Activated CD4-positive, alpha-beta T cell treated with anti-CD3 and anti-CD28 coated beads, Interleukin-2, amount 10 ng/mL, durations not matched to agents 24 days and 14 days (primary cell): ENCODE results near the gene ESPN. TPM values are rescaled to one million over a fixed set of nuclear protein-coding genes. Genes with fewer than 3 reads are reported as not detected.
"Not testable (repeated sequence)": the region's sequence is repeated elsewhere in the genome, so short reads cannot be mapped to it uniquely, and the experiment has no call there.

Experiments used
- DNase-seq: peaks from one replicate; pipeline ENCODE4 v3.0.0; 2022
- H3K27ac Mint-ChIP-seq: one replicate; pipeline ENCODE4 v1.8.0; 2022; ENCODE audit warnings: mild to moderate bottlenecking, mixed read lengths
- H3K27me3 Mint-ChIP-seq: one replicate; pipeline ENCODE4 v1.8.0; 2022; ENCODE audit warnings: mixed read lengths
- H3K36me3 Mint-ChIP-seq: one replicate; pipeline ENCODE4 v1.8.0; 2022; ENCODE audit warnings: low read depth, mild to moderate bottlenecking, mixed read lengths
- H3K4me1 Mint-ChIP-seq: one replicate; pipeline ENCODE4 v1.8.0; 2021; ENCODE audit warnings: mixed read lengths
- H3K4me3 Mint-ChIP-seq: one replicate; pipeline ENCODE4 v1.8.0; 2022; ENCODE audit warnings: mild to moderate bottlenecking, moderate library complexity, mixed read lengths
- H3K9me3 Mint-ChIP-seq: one replicate; pipeline ENCODE4 v1.8.0; 2021; ENCODE audit warnings: mixed read lengths
- intact Hi-C: fragments of 100-400 bp; cut with micrococcal nuclease; formaldehyde crosslinking; loops from one replicate; pipeline ENCODE4 v1.15.1; 2023
- total RNA-seq: library from RNA; stranded (reverse); gene quantifications from 2 replicates; pipeline ENCODE4 v1.2.3, GENCODE V29; 2022

The ESPN gene
- total RNA-seq, 1 donor from 2014 or later: 0.49 TPM

- intact Hi-C loops: loop anchor here (5.0 kb wide), 1 partner anchor 242 kb away; no protein-coding TSS in a partner anchor
- peaks cover 18% of the 10 kb centered on the region for H3K4me1 Mint-ChIP-seq
- H3K27ac Mint-ChIP-seq: no peak overlapping the region
- peaks cover 17% of the 10 kb centered on the region for H3K27me3 Mint-ChIP-seq
- H3K36me3 Mint-ChIP-seq: no peaks in the 10 kb centered on the region
- H3K9me3 Mint-ChIP-seq: no peaks in the 10 kb centered on the region
- DNase-seq: no peak
- peak overlapping the region; percentile 81 for H3K4me3 Mint-ChIP-seq
Observed at GRCh38 chr1:6489383-6489765, 64.8 kb downstream of the ESPN start.

DNA sequence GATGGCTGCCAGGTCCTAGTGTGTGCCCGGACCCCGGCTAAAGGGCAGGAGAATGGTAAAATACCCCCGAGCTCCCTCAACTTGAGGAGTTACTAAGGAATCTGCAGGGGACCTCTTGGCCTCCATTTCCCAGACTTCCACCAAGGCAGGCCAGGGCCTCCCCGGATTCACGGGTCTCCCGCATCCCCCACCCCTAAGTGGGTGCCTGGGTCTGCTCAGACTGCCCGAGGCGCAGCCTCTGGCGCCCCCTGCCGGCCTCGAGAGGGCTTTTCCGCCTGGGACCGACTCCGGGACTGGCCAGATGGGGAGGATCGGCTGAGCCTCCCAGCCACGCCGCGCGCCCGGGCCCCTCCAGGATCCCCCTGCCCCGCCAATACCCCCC lies 65.2 kb downstream of the ESPN start:
- H3K36me3 Mint-ChIP-seq: no peaks in the 10 kb centered on the region
- intact Hi-C loops: loop anchor here (1.0 to 5.0 kb wide), 3 partner anchors 63 to 242 kb away; partner anchors contain the start of gene NOL9
- peaks cover 20% of the 10 kb centered on the region for H3K4me1 Mint-ChIP-seq
- no peaks in the 10 kb centered on the region for H3K9me3 Mint-ChIP-seq
- DNase-seq: peak; percentile 95
- peak overlapping the region; percentile 81 for H3K4me3 Mint-ChIP-seq
- peaks cover 13% of the 10 kb centered on the region for H3K27me3 Mint-ChIP-seq
- peak overlapping the region; percentile 83 for H3K27ac Mint-ChIP-seq

GRCh38 chr1:6490181-6491080 lies 65.9 kb downstream of the ESPN start:
- intact Hi-C loops: loop anchor here (1.0 to 5.0 kb wide), 2 partner anchors 62 to 156 kb away; partner anchors contain the start of gene NOL9
- peak overlapping the region; percentile 84 for H3K27ac Mint-ChIP-seq
- peak overlapping the region; percentile 81 for H3K4me3 Mint-ChIP-seq
- peak; percentile 90 for DNase-seq
- H3K27me3 Mint-ChIP-seq: peaks cover 12% of the 10 kb centered on the region
- no peaks in the 10 kb centered on the region for H3K36me3 Mint-ChIP-seq
- H3K4me1 Mint-ChIP-seq: peaks cover 20% of the 10 kb centered on the region
- H3K9me3 Mint-ChIP-seq: no peaks in the 10 kb centered on the region

- peak overlapping the region; percentile 81 for H3K4me3 Mint-ChIP-seq
- H3K27ac Mint-ChIP-seq: peak overlapping the region; percentile 84
- intact Hi-C loops: loop anchor here (5.0 kb wide), 1 partner anchor 61 kb away; the partner anchor contains the start of gene NOL9
- no peaks in the 10 kb centered on the region for H3K36me3 Mint-ChIP-seq
- no peak for DNase-seq
- no peaks in the 10 kb centered on the region for H3K9me3 Mint-ChIP-seq
- peaks cover 13% of the 10 kb centered on the region for H3K27me3 Mint-ChIP-seq
- peaks cover 20% of the 10 kb centered on the region for H3K4me1 Mint-ChIP-seq
Observed at GRCh38 chr1:6491081-6491449, 66.5 kb downstream of the ESPN start.

- DNase-seq: no peak
- H3K36me3 Mint-ChIP-seq: no peaks in the 10 kb centered on the region
- H3K27ac Mint-ChIP-seq: peak within 1 kb of the TSS; percentile 84
- no peaks in the 10 kb centered on the region for H3K9me3 Mint-ChIP-seq
- peaks cover 12% of the 10 kb centered on the region for H3K27me3 Mint-ChIP-seq
- H3K4me1 Mint-ChIP-seq: peaks cover 15% of the 10 kb centered on the region
- peak within 1 kb of the TSS; percentile 81 for H3K4me3 Mint-ChIP-seq
- intact Hi-C loops: loop anchor here (5.0 kb wide), 1 partner anchor 61 kb away; the partner anchor contains the start of gene NOL9
Observed at GRCh38 chr1:6491480-6491962, 66.9 kb downstream of the ESPN start, which contains the start of gene PLEKHG5. Gene PLEKHG5, minus strand, starts transcription at chr1:6491667. Its CDS starts 14,096 bp downstream, at chr1:6477571.

- Mint-ChIP-seq H3K9me3 (no peaks in the 10 kb centered on the region), H3K36me3 (no peaks in the 10 kb centered on the region), H3K4me3 (peak overlapping the region; percentile 81), H3K27me3 (peaks cover 12% of the 10 kb centered on the region), H3K4me1 (peaks cover 14% of the 10 kb centered on the region), H3K27ac (peak overlapping the region; percentile 84)
- intact Hi-C loops: loop anchor here (5.0 kb wide), 1 partner anchor 60 kb away; the partner anchor contains the start of gene NOL9
- DNase-seq: no peak
Observed at GRCh38 chr1:6491966-6492365, 67.4 kb downstream of the ESPN start.

GRCh38 chr1:6493834-6494223 lies 69.3 kb downstream of the ESPN start:
- DNase-seq, H3K36me3 Mint-ChIP-seq, H3K9me3 Mint-ChIP-seq, H3K4me3 Mint-ChIP-seq, H3K27ac Mint-ChIP-seq: not testable (repeated sequence)
- peaks cover 14% of the 10 kb centered on the region for H3K4me1 Mint-ChIP-seq
- intact Hi-C loops: loop anchor here (5.0 kb wide), 1 partner anchor 58 kb away; the partner anchor contains the start of gene NOL9
- peaks cover 21% of the 10 kb centered on the region for H3K27me3 Mint-ChIP-seq

DNA sequence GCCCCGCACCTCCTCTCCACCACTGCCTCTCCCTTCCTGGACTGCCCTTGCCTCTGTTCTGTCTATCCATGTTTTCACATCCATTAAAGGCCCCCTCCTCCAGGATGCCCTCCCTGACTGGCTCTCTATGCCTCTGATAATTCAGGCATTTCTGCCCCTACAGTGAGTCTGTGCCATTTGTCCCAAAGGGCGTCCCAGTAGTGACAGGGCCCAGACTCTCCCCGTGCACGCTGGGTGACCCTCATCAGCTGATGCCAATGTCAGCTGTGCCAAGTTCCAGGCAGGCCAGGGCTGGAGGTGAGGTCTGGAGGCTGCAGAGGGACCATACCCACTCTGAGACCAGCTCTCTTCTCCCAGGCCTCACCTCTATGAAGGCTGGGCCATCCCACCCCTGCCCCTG lies 70.1 kb downstream of the ESPN start:
- DNase-seq: no peak
- peaks cover 14% of the 10 kb centered on the region for H3K4me1 Mint-ChIP-seq
- H3K27ac Mint-ChIP-seq: peak overlapping the region; percentile 4
- intact Hi-C loops: loop anchor here (5.0 kb wide), 1 partner anchor 58 kb away; the partner anchor contains the start of gene NOL9
- peaks cover 24% of the 10 kb centered on the region for H3K27me3 Mint-ChIP-seq
- no peaks in the 10 kb centered on the region for H3K36me3 Mint-ChIP-seq
- no peak overlapping the region for H3K4me3 Mint-ChIP-seq
- no peaks in the 10 kb centered on the region for H3K9me3 Mint-ChIP-seq

DNA sequence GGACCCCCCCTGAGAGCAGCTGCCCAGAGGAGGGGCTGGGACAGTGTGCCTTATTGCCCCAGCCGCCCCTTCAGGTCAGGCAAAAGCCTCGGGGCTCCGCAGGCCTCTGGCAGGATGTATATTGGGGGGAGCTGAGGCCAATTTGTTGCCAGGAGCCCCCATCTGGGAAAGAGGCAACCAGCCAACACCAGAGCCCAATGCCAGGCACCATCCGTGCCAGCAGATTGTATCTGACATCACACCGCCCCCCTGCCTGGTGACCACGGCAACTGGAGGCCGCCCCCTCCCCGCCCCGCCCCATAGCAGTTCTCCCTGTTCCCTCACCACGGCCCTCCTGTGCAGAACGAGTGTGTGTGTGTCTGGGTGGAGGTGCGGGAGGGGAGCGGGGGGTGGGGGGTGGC lies 70.5 kb downstream of the ESPN start:
- Mint-ChIP-seq H3K36me3 (no peaks in the 10 kb centered on the region), H3K9me3 (no peaks in the 10 kb centered on the region), H3K4me1 (peaks cover 14% of the 10 kb centered on the region), H3K4me3 (no peak overlapping the region), H3K27me3 (peaks cover 24% of the 10 kb centered on the region), H3K27ac (no peak overlapping the region)
- intact Hi-C loops: no loop called here
- DNase-seq: no peak

GRCh38 chr1:6495540-6496364 lies 71.2 kb downstream of the ESPN start:
- H3K27me3 Mint-ChIP-seq: peaks cover 24% of the 10 kb centered on the region
- H3K4me3 Mint-ChIP-seq: no peak overlapping the region
- intact Hi-C loops: no loop called here
- H3K27ac Mint-ChIP-seq: no peak overlapping the region
- H3K4me1 Mint-ChIP-seq: peaks cover 14% of the 10 kb centered on the region
- no peaks in the 10 kb centered on the region for H3K9me3 Mint-ChIP-seq
- no peak for DNase-seq
- no peaks in the 10 kb centered on the region for H3K36me3 Mint-ChIP-seq

DNA sequence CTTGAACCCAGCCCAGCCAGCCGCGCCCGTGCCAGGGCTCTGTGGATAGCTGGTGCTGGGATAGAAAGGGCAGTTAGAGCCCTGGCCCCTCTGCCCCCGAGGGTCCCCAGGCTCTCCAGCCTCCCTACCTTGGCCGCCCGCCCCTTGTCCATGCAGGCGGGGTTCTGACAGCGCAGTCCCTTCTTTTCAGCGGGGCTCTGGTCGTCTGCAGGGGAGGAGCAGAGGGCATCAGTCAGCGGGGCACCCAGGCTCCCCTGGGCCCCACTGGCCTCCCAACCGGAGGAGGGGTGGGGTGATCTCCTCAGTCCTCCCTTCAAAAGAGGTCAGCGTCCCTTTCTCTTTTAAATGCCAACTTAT lies 71.8 kb downstream of the ESPN start:
- H3K27me3 Mint-ChIP-seq: peaks cover 28% of the 10 kb centered on the region
- no peak for DNase-seq
- no peak overlapping the region for H3K27ac Mint-ChIP-seq
- no peaks in the 10 kb centered on the region for H3K36me3 Mint-ChIP-seq
- intact Hi-C loops: no loop called here
- no peaks in the 10 kb centered on the region for H3K9me3 Mint-ChIP-seq
- H3K4me1 Mint-ChIP-seq: peaks cover 11% of the 10 kb centered on the region
- H3K4me3 Mint-ChIP-seq: peak overlapping the region; percentile 41

- H3K36me3 Mint-ChIP-seq: no peaks in the 10 kb centered on the region
- no peak for DNase-seq
- peaks cover 28% of the 10 kb centered on the region for H3K27me3 Mint-ChIP-seq
- intact Hi-C loops: no loop called here
- H3K9me3 Mint-ChIP-seq: no peaks in the 10 kb centered on the region
- no peak overlapping the region for H3K27ac Mint-ChIP-seq
- H3K4me1 Mint-ChIP-seq: peaks cover 6% of the 10 kb centered on the region
- H3K4me3 Mint-ChIP-seq: peak overlapping the region; percentile 41
Observed at GRCh38 chr1:6496890-6497214, 72.3 kb downstream of the ESPN start.

DNA sequence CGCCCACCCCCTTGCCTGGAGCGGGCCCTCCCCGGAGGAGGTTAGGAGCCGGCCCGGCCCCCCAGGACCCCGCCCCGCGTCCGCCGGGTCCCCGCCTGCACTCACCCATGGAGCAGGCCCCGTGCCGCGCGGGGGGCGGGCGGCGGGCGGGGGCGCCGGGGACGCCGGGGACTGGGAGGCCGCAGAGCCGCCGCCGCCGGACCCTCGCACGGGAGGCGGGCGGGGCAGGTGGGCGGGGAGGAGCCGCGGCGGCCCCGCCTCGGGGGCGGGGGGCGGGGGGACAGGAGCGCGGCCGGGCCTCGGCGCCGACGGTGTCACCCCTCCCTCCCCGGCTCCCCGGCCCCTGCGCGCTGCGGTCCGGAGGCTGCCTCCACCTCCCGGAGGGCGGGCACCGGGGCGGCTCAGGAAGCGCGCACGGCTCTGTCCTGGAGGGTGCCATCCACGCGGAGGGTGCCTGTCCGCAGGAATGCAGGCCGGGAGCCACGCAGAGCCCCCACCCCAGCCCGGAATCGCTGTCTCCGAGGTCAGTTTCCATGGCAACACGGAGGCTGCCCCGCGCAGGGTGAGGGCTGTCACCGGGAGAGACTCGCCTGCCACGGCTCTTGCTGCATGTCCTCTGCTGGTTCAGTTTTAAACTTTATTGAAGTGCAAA lies 72.8 kb downstream of the ESPN start:
- DNase-seq: peak; percentile 86
- Mint-ChIP-seq H3K4me3 (peak overlapping the region; percentile 71), H3K36me3 (no peaks in the 10 kb centered on the region), H3K9me3 (no peaks in the 10 kb centered on the region), H3K4me1 (peaks cover 5% of the 10 kb centered on the region), H3K27me3 (peaks cover 28% of the 10 kb centered on the region), H3K27ac (no peak overlapping the region)
- intact Hi-C loops: no loop called here
